Activated effector memory CD4-positive, alpha-beta T cell treated with Interleukin-2 at 50 U/mL for 16 hours (primary cell): ENCODE data around the gene PRKCA.
"Not testable (repeated sequence)": the region's sequence is repeated elsewhere in the genome, so short reads cannot be mapped to it uniquely, and the experiment has no call there.

Source experiments
- DNase-seq: peaks from one replicate; pipeline ENCODE4 v3.0.0-alpha.2; 2020

The PRKCA gene

DNA sequence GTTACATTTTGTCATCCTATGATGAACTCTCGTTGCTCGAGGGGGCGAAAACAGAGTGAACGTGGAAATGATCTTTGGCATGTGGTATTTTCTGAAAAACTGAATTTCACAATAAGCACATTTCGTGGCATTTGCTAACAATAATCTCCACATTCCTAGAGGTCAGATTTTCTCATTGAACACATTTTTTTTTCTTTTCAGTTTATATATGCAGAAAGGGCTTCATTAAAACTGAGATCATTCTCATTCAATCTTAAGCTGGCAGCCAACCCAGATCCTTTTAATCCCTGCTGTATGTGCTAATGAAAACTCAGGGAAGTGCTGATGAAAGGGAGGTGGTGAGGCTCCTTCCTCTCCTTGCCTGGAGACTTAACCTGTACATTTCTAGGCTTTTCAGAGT, 52.6 kb downstream of the PRKCA start:
- DNase-seq, result no peak

DNA sequence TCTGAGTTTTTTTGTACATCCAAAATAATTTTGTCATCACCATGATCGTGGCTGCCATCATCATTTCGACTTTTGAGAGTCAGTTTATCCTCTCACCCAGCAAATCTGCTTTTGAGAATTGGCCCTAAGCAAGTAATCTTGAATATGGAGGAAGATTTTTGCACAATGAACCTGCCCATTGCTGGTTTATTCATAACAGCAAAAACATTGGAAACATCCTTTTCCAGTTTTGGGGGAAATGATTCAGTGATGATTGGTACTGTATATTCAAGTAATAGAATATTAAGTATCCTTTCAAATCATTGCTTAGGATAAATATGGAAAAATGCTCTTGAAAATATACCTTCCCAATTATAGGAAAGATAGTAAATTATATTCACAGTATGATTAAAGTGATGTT, 53.1 kb downstream of the PRKCA start:
- no peak for DNase-seq

- DNase-seq, result no peak
Observed at GRCh38 chr17:66357037-66357436, 54.6 kb downstream of the PRKCA start.

- DNase-seq, result no peak
Observed at GRCh38 chr17:66359351-66359750, 56.9 kb downstream of the PRKCA start.

DNA sequence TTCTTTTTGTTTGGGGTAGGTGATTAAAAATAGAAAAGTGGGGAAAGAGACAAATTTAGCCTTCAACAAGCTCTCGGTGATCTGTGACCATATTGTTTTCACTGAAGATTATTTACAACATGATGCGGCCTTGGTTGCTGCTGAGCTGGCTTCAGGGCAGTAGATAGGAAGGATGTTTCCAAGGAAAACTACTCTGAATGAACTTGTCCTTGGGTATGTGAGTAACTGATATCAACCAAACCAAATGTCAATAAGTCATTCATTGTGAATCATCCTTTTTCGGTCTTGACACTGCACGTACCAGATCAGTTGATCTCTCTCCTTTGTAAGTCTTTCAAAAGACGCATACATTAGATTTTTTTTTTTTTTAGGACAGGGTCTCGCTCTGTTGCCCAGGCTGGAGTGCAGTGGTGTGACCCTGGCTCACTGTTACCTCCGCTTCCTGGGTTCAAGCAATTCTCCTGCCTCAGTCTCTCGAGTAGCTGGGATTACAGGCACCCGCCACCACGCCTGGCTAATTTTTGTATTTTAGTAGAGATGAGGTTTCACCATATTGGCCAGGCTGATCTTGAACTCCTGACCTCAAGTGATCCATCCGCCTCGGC, 58.6 kb downstream of the PRKCA start:
- not testable (repeated sequence) for DNase-seq

DNA sequence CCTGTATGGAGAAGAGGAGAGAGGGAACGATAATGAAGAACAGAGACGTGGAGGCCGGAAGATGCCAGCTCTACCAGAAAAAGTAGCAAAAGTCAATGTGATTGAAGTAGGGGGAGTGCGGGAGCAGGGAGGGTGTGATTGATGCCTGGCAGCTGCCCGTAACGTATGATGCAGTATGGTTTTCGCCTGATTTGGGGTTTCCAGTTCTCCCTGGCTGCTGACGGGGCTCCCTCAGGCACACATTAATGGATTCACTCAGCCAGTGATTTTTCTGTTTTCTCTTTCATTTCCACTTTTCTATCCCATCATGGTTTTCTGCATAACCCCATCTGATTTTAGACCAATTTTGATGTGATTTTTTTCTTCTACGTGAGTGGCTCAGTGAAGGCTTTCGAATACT, 62.1 kb downstream of the PRKCA start:
- no peak for DNase-seq

DNA sequence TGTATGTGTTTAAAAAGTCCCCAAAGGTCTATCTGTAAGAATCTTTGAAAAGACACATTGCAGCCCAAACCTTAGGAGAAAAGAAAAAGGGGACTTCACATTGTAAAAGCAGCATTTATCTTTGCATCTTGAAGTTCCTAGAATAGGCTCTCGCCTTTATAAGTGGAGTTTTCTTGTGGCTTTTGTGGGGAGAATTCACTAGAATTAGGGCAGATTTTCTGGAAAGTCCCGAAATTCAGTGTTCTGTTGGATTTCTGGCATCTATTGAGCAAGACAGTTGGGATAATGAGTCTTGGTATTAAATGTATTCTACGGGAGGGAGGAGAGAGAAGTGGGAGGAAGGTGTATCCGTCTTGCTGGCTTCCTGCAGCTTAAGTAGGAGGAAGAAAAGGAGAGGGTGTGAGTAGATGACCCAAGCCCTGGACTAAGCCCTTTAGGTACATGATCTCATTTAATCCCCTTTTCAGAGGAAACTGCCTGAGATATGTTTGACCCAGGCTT, 62.6 kb downstream of the PRKCA start:
- no peak for DNase-seq

GRCh38 chr17:66365903-66366302, 63.5 kb downstream of the PRKCA start:
- DNase-seq, result no peak

DNA sequence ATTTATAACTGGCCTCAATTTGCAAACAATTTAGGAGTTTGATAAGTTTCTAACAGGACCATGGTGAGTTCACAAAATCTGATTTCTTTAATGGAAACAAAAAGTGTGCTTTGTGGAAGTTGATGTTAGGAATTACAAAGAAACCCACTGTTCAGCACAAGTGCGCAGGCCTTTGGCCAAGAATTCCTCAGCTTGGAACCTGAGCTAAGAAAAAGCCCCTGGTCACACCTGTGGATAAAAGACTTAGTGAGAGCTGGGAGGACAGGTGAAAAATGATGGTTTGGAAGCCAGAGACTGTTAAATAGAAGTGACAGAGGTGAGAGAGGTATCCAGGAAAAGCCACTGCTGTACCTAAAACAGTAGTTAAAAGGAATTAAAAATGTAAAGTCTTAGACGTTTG, 64.7 kb downstream of the PRKCA start:
- DNase-seq, result no peak

DNA sequence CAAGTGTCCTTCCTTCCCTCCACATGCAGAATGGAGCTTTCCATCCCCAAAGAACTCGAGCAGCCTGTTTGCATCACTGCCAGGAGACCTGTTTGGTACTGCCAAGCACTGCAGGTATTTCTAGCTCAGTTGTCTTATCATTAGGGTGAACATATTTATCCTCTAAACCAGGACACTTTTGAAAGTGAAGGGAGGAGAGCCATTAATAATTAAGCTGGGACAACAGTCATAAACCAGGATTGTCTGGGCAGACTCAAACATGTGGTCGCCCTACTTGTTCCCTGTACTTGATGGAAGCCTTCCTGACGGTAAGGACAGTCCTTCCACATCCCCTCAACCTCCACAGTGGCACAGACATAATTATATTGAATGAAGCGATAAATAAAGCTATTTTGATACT, 67.4 kb downstream of the PRKCA start:
- no peak for DNase-seq

- DNase-seq, result no peak
Observed at GRCh38 chr17:66371561-66371960, 69.1 kb downstream of the PRKCA start.

DNA sequence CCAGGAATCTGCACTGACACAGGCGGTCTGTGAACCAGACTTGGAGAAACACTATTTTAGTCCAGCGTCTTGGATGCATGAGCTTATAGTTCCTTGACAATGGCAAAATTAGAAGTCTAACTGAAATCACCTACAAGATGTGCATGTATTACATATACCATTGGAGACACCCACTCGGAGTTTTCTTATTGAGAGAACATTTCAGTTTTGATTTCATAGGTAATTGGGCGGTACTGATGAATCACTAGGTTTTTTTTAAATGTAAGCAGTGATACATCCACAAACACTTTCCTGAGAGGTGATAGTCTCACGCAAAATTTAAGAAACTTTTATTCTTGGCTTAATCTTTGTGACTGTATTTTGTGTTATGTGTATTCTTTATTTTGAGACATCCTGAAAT, 69.8 kb downstream of the PRKCA start:
- DNase-seq, result no peak

DNA sequence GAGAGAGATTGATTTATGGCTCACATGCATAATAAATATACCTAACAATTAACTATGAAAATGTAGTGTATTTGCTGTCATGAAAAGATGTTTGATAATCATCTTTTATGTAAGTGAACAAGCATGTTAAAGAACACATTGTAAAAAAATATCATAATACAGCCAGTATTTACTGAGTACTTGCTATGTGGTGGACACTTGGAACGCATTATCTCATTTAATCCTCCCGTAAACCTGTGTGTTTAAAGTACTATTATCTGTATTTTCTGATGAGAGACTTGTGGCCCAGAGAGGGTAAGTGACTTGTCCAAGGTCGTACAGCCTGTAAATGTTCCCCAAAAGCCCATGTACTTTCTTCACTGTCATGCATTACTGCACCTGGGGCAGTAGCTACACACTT, 70.7 kb downstream of the PRKCA start:
- no peak for DNase-seq

- DNase-seq, result peak; percentile 24
Observed at GRCh38 chr17:66373944-66374817, 71.8 kb downstream of the PRKCA start.

GRCh38 chr17:66375121-66375520, 72.7 kb downstream of the PRKCA start:
- DNase-seq, result no peak

DNA sequence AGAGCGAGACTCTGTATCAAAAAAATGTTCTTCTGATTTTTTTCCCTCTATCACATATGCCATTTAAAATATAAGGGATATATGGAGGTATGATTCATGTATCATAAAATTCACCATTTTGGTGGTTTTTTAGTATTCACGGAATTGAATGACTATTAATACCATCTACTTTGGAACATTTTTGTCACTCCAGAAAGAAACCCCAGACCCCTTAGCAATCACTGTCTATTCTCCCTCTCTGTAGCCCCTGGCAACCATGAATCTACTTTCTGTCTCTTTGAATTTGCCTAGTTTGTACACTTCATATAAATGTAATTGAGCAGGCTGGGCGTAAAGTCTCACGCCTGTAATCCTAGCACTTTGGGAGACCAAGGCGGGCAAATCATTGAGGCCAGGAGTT, 75.9 kb downstream of the PRKCA start:
- DNase-seq, result no peak

- DNase-seq, result no peak
Observed at GRCh38 chr17:66379544-66379943, 77.1 kb downstream of the PRKCA start.

- no peak for DNase-seq
Observed at GRCh38 chr17:66379996-66380395, 77.6 kb downstream of the PRKCA start.

DNA sequence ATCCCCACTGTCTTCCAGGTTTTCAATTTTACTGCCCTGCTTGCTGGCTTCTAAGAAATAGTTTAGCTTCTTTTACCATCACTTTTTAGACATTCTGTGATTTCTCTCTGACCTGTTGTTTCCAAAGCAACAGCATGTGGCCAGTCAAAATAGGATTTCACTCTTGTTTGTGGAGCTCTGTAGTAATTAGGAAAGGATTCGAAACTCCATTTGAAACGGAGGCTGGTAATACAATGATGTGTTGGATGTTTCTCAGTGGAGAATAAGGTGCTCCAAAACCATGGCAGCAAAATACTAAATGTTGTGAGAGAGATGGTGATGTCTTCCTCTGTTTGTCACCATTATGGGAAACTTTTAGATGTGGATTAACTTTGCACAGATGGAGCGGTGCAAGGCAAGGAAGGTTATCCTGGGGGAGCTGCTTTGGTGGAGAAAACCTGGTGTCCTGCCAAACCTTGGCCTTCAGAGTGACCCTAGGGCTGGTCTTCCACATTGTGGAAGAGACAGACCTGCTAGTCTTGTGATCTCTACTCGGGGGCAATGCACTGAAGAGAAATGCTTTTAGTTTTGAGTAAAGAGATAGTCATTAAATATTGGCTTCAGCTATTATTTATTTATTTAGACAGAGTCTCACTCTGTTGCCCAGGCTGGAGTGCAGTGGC, 79.4 kb downstream of the PRKCA start:
- no peak for DNase-seq

DNA sequence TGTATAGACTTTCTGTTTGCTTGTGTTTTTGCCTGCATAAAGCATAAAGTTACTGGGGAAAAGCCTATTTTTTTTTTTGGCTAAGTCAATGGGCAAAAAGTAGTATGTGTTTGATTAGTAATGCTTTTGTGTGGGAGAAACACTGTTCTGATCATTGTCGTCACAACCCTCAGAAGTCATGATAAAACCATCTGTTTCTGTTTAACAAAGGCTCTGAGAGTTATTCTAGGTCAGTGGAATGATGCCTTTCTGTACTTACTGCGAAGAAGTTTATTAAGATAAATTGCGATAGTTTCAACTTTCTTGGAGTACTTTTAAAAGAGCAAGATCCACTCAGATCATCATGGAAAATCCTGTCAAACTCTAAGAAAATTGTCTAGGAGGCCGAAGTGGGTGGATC, 80.9 kb downstream of the PRKCA start:
- DNase-seq, result no peak

- no peak for DNase-seq
Observed at GRCh38 chr17:66386498-66387351, 84.3 kb downstream of the PRKCA start.

DNA sequence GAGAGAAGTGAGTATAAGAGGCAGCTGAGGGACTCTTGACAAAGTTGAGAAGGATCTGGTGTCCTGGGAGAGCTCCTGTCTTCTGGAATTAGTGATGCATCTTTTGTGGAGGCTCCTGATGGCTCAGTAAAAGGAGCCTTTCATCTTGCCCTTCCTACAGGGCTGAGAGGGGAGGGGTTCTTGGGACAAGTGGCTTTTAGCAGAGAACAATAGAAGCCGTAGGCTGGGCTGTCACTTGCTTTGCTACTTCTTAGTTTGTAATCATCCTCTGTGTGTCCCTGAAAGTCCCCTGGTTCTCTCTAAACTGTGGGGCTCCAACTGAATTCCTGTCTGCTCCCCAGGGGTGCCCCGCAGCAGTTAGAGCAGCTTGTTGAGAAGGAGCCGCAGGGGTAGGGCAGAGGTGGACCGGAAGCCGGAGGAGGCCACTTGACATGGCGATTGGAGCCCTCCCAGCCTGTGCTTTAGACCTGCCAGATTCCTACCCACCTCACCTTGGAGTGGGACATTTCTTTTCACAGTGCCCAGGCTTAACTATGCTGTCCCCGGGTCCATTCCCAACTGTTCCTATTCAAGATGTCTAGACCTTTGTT, 85.1 kb downstream of the PRKCA start:
- DNase-seq, result no peak
